ENCODE results near the gene DIP2B.

- TF ChIP-seq RAD21 (conservative IDR thresholded peaks at IDR 0.05) (no peak), EP300 (conservative IDR thresholded peaks at IDR 0.05; ENCODE audit: poor library complexity, severe bottlenecking) (no peak), POLR2AphosphoS5 (IDR thresholded peaks at IDR 0.05) (no peak), EZH2 (IDR thresholded peaks at IDR 0.05; ENCODE audit: borderline replicate concordance, insufficient read depth, low read length, poor library complexity, severe bottlenecking) (no peak)
- TF ChIP-seq, protein P1, sequence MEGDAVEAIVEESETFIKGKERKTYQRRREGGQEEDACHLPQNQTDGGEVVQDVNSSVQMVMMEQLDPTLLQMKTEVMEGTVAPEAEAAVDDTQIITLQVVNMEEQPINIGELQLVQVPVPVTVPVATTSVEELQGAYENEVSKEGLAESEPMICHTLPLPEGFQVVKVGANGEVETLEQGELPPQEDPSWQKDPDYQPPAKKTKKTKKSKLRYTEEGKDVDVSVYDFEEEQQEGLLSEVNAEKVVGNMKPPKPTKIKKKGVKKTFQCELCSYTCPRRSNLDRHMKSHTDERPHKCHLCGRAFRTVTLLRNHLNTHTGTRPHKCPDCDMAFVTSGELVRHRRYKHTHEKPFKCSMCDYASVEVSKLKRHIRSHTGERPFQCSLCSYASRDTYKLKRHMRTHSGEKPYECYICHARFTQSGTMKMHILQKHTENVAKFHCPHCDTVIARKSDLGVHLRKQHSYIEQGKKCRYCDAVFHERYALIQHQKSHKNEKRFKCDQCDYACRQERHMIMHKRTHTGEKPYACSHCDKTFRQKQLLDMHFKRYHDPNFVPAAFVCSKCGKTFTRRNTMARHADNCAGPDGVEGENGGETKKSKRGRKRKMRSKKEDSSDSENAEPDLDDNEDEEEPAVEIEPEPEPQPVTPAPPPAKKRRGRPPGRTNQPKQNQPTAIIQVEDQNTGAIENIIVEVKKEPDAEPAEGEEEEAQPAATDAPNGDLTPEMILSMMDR (IDR thresholded peaks at IDR 0.05; ENCODE audit: poor library complexity, severe bottlenecking): no peak
These were observed 112.9 kb downstream of the DIP2B start for GRCh38 chr12:50617657-50618056.

Data from neural cell (in vitro differentiated cells).